NCI-H226 (cell line): ENCODE data around the gene CDC34.
"Not testable (repeated sequence)": the region's sequence is repeated elsewhere in the genome, so short reads cannot be mapped to it uniquely, and the experiment has no call there.

ENCODE experiments used
- DNase-seq: peaks from one replicate; pipeline ENCODE4 v3.0.0-alpha.2; 2015

CDC34 gene

DNA sequence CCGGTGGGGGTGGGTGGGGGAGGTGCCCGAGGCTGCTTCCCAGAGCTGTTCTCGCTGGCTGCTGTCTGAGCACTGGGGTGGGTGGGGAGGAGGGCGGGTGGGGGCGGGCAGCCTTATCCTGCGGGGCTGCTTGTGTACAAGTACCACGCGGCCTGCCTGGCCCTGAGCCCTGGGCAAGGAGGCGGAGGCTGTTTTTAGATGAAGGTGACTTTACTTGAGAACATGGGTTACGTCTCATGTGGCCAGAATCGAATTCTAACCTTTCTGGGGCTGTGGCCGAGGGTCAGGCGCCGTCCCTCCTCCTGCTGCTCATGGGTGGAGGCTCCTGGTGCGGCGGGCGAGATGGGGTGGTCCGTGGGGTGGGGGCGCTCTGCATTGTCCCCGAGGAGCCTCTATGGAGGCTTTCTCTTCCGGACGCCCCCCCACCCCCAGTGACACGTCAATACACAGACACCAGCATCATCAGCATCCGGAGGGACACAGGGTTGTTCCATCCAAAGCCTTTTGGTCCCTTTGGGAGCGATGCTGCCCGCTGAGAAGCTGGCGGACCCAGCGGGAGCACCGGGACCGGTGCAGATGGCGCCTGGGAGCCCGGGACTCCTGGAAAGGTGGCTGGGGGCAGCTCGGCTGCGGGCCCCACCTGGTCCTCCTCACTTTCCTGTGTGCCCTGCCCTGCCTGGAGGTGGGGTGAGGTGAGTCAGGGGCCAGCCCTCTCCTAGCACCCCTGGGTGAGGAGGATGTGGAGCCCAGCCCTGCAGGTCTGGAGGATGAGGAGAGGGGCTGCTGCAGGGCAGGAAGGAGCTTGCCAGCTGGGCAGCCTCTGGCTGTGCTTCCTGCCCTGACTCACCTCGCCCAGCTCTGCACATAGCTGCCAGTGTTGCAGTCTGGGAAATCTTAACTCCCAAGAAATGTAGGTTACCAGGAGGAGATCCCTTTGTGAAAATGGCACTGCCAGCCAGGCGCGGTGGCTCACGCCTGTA lies 44.3 kb downstream of the CDC34 start:
- peak; percentile 86 for DNase-seq

DNA sequence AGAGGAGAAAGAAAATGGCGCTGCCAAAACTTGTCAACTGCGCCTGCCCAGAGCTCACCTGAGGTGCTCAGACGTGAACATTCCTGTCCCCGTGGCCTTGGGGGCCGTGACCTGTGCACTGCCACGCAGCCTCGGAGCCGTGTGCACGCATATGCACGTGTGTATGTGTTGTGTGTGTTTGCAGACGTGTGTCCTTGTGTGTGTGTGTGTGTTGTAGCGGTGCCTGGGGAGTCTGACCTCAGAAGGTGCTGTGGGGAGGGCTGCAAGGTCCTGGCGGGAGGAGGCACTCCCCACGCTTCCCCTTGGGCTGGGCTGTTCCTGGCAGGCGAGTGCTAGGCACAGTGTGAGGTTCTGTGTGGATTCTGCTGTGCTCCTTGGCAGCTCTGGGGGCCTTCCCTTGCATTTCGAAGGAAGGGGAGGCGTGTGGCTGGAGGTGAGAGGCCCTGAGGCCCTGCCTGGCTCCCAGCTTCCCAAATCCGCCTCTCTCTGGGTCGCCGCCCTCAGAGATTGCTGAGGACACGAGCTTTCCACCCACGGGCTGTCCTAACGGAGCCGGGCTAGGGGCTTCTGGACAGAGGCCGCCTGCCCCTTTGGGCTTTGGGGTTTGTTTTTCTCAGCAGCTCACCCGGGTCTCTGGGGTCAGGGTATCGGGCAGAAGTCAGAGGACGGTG lies 45.3 kb downstream of the CDC34 start:
- no peak for DNase-seq

DNA sequence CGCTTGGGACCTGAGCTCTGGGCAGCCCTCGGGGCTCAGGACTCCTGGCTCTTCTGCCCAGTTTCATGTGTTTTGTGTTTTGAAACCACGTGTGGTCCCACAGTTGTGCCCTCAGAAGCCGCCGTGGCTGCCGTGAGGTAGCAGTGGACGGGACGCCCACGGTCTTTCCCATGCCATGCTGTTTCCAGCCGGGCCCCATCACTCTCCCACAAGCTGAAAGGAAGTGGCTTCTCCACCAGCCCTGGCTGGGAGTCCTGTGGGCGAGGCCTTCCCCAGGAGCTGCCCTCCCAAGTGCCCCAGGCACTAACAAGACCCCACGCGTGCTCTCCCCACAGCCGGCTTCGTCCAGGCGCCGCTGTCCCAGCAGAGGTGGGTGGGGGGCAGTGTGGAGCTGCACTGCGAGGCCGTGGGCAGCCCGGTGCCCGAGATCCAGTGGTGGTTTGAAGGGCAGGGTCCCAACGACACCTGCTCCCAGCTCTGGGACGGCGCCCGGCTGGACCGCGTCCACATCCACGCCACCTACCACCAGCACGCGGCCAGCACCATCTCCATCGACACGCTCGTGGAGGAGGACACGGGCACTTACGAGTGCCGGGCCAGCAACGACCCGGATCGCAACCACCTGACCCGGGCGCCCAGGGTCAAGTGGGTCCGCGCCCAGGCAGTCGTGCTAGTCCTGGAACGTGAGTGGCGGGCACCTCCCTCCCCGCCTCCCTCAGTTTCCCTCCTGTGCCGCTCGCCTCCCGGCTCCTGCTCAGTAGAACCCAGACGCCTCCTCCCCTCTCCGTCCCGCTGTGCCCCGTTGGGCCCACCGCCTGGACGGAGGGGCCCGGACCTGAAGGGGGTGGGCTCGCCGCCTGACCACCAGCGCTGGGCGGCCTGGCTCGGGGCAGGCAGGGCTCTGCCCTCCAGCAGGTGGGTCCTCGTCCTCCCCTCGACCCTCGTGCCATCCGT lies 46.2 kb downstream of the CDC34 start:
- no peak for DNase-seq

DNA sequence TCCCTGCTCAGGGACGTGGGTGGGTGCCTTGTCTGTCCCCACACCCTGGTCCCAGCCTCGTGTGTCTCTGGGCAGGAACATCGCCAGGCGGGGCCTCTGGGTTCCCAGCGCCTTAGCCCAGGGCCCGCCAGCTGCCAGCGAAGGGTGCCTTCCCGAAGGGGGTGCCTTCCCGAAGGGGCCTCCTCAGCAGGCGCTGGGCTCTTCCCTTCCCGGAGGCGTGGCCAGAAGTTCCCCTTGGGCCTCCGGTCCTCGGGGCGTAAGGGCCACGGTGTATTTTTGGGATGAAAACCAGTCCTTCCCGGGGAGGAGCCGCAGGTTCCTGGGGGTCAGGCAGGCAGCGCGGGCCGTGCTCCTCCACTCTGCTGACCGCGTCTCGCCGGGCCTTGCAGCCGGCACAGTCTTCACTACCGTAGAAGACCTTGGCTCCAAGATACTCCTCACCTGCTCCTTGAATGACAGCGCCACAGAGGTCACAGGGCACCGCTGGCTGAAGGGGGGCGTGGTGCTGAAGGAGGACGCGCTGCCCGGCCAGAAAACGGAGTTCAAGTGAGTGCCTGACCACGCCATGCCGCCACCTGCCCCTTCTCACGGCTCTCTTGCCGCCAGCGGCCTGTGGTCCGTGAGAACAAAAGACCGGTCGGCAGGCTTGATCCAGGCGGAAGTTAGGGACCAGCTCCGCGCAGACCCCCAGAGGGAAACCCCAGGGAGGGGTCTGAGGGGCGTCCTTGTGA lies 47.7 kb downstream of the CDC34 start:
- no peak for DNase-seq

DNA sequence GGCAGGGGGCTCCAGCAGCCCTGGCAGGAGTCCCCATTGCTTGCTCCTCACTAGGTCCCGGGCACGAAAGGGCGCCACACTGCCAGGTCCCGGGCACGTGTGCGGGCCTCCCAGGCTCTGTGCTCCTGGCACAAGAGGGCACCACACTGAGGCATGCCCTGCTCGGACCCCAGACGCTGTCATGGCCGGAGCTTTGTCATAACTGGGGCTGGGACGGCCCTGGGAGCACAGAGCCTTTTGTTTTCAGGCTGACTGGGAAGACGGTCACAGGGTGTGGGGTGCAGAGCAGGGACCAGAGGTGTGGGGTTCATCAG lies 48.2 kb downstream of the CDC34 start:
- no peak for DNase-seq

DNA sequence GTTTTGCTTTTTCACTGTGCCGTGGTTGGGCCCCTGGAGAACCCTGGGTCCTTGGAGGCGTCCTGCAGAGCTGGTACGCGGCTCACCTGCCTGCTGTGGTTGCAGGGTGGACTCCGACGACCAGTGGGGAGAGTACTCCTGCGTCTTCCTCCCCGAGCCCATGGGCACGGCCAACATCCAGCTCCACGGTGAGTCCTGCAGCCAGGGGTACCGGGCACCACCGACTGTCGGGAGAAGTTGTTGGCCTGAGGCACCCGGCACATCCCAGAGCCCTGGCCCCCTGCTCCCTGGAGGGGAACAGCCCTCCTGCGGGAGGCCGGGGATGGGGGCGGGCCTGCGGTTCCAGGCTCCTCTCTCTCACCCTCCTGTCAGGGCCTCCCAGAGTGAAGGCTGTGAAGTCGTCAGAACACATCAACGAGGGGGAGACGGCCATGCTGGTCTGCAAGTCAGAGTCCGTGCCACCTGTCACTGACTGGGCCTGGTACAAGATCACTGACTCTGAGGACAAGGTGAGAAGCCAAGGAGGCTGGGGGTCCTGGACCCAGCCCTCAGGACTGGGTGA lies 48.8 kb downstream of the CDC34 start:
- no peak for DNase-seq

DNA sequence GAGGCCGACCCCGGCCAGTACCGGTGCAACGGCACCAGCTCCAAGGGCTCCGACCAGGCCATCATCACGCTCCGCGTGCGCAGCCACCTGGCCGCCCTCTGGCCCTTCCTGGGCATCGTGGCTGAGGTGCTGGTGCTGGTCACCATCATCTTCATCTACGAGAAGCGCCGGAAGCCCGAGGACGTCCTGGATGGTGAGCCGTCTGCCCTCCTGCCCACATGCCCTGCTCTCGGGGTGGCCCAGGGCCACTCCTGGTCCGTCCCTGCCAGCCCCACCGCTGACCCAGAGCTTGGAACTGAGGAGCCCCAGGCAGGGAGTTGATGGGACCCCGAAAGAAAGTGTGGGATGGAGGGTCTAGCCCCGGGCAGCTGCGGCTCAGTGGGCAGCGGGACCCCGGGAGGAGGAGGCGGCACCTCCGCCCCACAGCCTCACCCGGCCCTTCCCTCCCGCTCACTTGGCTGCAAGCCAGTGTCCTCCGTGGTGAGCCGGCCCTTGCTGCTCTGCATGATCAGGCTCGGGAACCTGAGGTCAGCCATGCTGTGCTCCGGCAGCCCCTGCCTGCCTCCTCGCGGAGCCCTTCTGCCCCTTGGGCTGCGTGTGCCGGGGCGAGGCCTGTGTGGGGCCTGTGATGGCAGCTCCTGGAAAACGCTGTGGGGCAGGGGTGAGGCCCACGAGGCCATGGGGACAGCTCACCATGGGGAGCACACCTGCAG lies 50.0 kb downstream of the CDC34 start:
- DNase-seq = no peak

DNA sequence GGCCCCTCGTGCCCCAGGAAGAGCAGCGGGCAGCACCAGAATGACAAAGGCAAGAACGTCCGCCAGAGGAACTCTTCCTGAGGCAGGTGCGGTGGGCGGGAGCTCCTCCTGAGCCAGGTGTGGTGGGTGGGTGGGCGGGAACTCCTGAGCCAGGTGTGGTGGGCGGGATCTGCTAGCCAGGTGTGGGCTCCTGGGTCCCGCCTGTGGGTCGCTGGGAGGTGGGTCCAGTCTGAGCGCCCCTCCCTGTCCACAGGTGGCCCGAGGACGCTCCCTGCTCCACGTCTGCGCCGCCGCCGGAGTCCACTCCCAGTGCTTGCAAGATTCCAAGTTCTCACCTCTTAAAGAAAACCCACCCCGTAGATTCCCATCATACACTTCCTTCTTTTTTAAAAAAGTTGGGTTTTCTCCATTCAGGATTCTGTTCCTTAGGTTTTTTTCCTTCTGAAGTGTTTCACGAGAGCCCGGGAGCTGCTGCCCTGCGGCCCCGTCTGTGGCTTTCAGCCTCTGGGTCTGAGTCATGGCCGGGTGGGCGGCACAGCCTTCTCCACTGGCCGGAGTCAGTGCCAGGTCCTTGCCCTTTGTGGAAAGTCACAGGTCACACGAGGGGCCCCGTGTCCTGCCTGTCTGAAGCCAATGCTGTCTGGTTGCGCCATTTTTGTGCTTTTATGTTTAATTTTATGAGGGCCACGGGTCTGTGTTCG lies 51.1 kb downstream of the CDC34 start:
- DNase-seq = peak; percentile 33

DNA sequence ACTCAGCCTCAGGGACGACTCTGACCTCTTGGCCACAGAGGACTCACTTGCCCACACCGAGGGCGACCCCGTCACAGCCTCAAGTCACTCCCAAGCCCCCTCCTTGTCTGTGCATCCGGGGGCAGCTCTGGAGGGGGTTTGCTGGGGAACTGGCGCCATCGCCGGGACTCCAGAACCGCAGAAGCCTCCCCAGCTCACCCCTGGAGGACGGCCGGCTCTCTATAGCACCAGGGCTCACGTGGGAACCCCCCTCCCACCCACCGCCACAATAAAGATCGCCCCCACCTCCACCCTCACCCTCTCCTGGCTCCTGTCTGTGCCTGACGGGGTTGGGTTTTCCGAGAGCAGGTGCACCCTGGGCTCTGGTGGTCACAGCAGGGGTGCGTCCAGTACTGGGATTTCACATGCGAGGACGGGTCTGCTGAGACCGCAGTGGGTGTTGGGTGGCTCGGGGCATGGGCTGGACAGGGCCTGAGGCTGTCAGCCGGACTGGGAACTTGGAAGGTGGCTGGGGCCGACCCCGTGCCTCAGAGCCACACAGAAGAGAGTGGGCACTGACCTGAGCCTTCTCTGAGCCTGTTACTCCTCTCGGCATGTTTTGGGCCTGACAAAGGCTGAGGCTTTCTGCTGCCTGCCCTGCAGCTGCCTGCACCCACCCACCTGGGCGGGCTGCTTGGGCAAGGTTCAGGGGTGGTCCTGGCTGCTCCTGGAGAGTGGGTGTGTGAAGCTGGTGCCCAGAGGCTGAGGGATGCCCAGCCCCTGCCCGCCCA lies 51.8 kb downstream of the CDC34 start:
- DNase-seq = no peak

DNA sequence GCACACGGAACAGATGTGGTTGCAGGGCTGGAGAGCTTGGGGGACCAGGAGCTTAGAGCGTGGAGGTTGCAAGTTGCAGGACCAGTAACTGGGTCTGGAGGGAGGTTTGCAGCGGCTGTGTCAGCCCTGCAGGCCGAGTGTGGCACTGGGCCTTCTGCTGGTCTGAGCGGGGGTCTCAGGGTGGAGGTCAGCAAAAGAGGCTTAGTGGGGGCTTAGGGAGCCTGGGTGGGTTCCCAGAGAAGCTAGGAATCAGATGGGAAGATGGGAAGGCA lies 52.3 kb downstream of the CDC34 start:
- DNase-seq = no peak

DNA sequence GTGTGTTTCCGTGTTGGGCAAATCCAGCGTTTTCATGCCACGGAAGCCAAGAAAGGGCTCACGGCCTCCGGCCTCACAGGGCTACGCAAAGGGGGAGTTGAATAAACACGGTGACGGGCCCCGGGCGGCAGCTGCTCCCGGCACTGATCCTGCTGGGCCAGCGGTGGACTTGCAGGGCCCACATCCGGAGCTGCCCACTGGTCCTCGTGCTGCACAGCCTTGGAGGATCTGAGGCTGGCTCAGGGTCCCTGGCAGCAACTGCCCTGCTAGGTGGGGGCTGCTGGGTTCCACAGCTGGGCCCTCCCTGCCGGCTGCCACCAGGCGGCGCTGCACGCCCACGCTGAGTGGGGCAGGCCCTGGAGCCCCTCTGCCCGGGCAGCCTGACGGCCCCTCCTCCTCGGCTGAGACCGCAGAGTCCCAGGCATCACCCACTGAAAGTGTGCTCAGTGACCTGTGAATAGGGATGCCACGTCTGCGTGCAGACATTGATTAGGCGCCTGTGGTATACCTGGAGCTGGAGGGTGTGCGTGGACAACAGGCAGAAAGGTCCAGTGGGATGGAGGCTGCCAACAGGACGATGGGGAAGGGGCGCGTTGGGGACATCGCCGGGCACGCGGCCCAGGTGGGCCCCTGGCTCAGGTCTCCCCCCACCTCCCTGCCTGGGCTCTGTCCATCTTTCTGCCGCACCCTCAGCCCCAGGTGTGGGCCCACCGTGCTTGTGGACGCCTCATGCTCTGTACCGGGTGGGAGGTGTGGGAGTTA lies 52.9 kb downstream of the CDC34 start:
- no peak for DNase-seq

DNA sequence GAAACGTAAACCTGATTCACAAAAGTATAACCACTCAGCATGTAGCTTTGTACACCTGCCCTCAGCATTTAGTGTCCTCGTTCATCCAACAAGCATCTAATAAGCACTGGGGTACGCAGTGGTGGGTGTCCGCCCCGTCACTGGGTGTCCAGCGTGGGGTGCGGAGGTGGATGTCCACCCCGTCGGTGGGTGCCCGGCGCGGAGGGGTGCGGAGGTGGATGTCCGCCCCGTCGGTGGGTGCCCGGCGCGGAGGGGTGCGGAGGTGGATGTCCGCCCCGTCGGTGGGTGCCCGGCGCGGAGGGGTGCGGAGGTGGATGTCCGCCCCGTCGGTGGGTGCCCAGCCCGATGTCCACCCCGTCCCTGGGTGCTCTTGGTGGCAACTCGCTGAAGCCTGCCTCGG lies 53.6 kb downstream of the CDC34 start:
- DNase-seq = not testable (repeated sequence)

DNA sequence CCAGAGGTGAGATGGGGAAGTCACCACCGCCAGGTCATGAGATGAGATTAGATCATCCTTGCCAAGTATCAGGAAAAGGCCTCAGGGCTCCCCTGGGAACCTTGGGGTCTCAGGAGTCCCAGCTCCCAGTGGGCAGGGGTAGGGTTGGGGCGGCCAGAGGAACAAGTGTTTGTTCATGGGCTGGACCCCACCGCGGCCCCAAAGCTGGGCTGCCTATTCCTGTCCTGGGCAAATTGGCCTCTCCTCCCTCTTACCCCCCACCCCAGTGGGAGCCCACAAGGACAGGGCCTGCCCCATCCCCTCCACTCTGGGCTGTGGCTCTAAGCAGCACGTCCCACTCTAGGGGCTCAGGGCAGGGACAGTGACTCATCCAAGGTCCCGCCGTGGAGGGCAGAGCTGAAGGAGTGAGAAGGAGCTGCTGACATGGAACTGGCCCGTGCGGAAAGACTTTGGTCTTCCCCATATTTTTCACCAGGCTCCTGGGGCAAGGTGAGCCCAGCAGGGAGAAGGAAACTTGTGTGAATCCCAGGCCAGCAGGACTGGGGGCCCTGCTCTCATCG lies 54.1 kb downstream of the CDC34 start:
- DNase-seq = no peak

DNA sequence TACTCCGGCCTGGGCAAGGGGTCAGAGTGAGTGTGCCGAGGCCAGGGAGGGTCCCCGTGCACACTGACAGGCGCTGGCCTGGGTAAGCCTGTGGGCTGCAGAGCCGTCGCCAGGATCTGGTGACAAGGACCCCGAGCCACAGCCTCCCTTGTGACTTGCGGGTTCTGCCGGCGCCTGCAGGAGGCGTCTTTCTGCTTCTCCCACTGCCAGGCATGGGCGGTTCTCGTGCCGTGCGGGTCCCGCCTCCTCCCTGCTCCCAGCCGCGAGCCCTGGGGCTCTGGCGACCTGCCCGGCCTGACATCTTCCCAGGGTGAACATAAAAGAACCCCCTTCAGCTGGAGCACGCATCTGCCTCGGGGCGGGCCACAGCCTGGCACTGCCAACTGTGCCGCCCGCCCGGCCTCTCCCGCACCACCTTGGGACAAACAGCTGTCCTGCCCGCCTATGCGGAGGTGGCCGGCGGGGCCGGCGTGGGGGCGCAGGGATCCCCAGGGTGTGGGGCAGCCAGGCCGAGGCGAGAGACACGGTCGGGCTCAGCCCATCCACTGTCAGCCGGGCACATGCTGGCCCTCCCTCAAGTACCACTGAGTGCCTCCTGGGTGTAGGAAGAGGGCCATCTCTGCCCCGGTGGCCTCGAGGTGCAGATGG lies 56.7 kb downstream of the CDC34 start:
- peak; percentile 83 for DNase-seq

DNA sequence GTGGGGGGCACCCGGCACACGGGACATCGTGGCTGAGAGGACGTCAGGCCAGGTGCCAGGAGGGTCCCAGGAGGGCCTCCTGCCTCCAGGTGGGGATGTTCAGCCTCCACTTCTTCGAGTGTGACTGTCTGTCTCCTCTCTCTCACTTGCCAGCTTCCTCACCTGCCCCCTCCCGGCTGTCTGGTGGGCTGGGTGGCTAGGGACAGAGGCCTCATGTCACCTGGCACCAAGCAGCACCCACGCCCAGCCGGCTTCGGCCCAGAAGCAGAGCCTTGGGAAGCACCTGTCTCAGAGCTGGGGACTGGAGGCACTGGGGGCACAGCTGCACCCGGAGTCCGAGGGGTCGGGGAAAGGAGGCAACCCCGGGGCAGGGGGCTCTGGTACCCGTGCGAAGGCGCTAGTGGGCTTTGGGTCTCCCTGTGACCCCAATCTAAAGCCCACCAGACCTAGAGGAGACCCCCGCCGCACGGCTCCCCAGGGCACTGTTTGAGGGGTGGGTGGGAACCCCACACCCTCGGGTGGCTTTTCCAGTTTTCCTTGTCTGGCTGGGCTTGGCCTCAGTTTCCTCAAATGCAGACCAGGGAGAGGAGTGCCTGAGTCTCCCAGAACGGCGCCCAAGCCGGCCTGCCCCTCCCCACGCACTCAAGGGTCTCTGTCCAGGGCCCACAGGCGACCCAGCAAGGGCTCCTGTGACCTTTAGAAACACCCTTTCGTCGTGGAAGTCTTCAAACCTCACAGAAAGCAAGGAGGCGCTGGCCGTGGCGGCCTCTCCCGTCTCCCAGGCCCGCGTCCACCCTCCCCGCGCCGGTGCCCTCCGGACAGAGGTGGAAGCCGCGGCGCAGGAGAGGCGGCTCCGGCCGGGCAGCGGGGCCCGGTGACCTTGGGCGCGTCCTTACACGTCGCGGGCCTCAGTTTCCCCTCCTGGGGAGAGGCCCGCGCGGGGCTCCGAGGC lies 57.5 kb downstream of the CDC34 start:
- DNase-seq = peak; percentile 10

DNA sequence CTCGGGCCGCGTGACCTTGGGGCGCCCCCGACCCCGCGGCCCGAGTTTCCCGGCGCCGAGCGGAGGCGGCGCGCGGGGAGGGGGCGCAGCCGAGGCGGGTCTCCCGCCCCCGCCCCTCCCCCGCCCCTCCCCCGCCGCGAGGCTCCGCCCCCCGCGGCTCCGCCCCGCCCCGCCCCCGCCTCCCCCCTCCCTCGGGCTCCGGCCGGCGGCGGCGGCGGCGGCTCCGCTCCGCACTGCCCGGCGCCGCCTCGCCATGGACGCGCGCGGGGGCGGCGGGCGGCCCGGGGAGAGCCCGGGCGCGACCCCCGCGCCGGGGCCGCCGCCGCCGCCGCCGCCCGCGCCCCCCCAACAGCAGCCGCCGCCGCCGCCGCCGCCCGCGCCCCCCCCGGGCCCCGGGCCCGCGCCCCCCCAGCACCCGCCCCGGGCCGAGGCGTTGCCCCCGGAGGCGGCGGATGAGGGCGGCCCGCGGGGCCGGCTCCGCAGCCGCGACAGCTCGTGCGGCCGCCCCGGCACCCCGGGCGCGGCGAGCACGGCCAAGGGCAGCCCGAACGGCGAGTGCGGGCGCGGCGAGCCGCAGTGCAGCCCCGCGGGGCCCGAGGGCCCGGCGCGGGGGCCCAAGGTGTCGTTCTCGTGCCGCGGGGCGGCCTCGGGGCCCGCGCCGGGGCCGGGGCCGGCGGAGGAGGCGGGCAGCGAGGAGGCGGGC lies 58.3 kb downstream of the CDC34 start, which contains the start of gene HCN2:
TSS of gene HCN2 (plus strand) at position 189 of the 703 bp plus-strand sequence. CDS start at position 254, 65 bp downstream.
- DNase-seq = no peak

DNA sequence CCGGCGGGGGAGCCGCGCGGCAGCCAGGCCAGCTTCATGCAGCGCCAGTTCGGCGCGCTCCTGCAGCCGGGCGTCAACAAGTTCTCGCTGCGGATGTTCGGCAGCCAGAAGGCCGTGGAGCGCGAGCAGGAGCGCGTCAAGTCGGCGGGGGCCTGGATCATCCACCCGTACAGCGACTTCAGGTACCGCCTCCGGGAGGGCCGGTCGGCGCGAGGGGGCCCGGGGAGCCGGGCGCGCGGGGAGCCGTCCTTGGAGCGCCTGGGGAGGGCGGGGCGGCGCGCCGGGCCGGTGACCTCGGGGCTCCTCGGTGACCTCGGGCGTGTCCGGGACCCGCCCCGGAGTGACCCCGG lies 58.8 kb downstream of the CDC34 start:
- DNase-seq = peak; percentile 34
